HG02870 (cell line): ENCODE measurements around the gene GRIN3B.

ENCODE experiments used
- ATAC-seq: cut with Tn5 transposase; IDR thresholded peaks from one replicate; pipeline ENCODE4 v1.9.1; 2021; ENCODE audit warnings: mild to moderate bottlenecking, moderate library complexity; ENCODE audit not compliant: unreplicated experiment

GRIN3B gene

GRCh38 chr19:990746-991145 lies 9.5 kb upstream of the GRIN3B start:
- no peak for ATAC-seq

GRCh38 chr19:991174-991931 lies 8.9 kb upstream of the GRIN3B start:
- no peak for ATAC-seq

GRCh38 chr19:991932-992669 lies 8.1 kb upstream of the GRIN3B start:
- no peak for ATAC-seq

GRCh38 chr19:992670-993055 lies 7.6 kb upstream of the GRIN3B start:
- no peak for ATAC-seq

GRCh38 chr19:993361-993830 lies 6.8 kb upstream of the GRIN3B start:
- ATAC-seq, result no peak

- no peak for ATAC-seq
Measured at GRCh38 chr19:993831-994393, 6.3 kb upstream of the GRIN3B start.

GRCh38 chr19:994516-994915 lies 5.7 kb upstream of the GRIN3B start:
- ATAC-seq, result no peak

- ATAC-seq, result no peak
Measured at GRCh38 chr19:995051-995827, 5.0 kb upstream of the GRIN3B start.

GRCh38 chr19:996051-996838 lies 4.0 kb upstream of the GRIN3B start:
- ATAC-seq, result no peak

GRCh38 chr19:998064-998463 lies 2.2 kb upstream of the GRIN3B start:
- no peak for ATAC-seq

- no peak for ATAC-seq
Measured at GRCh38 chr19:999379-999719, 870 bp upstream of the GRIN3B start.

- no peak for ATAC-seq
Measured at GRCh38 chr19:1000591-1001537, 645 bp downstream of the GRIN3B start.

- ATAC-seq, result no peak
Measured at GRCh38 chr19:1001538-1002166, 1.4 kb downstream of the GRIN3B start.

- ATAC-seq, result no peak
Measured at GRCh38 chr19:1002600-1002999, 2.4 kb downstream of the GRIN3B start.

GRCh38 chr19:1003283-1003682 lies 3.1 kb downstream of the GRIN3B start:
- no peak for ATAC-seq

- no peak for ATAC-seq
Measured at GRCh38 chr19:1004204-1004802, 4.1 kb downstream of the GRIN3B start.

GRCh38 chr19:1004803-1005664 lies 4.8 kb downstream of the GRIN3B start:
- ATAC-seq, result no peak
